HG02852 (cell line): ENCODE data around the gene OSER1.

Source experiments
- ATAC-seq: cut with Tn5 transposase; IDR thresholded peaks from one replicate; pipeline ENCODE4 v1.9.1; 2021; ENCODE audit warnings: mild to moderate bottlenecking, moderate library complexity; ENCODE audit not compliant: unreplicated experiment

The OSER1 gene

DNA sequence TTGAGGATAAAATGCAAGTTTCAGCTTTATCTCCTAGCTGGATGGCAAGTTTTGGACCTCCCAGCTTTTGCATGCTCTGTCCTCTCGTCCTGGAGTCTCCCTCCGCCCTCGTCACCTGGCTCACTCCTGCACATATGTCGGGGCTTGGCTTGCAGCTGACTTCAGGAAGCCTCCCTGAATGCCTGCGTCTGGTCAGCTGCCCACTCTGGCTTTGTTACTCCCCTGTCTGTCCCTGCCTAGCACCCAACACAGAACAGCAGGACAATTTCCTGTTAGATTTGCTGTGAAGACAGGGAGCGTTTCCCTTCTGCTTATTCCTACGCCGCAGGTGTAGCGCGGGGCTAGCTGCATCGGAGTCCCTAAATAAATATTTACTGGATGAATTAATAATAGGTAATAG, 29.0 kb downstream of the OSER1 start:
- no peak for ATAC-seq

DNA sequence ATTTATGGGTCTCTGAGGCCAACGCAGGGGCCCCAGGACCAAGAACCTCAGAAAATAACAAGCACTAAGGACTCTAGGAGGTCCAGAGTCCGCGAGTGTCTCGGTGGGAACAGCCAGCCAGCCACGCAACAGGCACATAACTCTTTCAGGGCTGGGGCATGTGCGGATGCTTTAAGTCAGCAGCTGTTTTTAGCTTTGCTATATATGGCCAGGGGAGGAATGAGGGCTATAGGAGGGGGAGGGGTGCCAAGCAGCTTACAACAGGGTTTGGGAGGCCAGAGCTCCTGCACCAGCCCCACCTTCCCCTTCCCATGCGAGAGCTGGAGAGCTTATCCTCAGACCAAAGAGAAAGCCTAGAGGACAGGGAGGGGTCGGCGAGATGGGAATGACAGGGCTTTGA, 29.8 kb downstream of the OSER1 start:
- ATAC-seq, result no peak

DNA sequence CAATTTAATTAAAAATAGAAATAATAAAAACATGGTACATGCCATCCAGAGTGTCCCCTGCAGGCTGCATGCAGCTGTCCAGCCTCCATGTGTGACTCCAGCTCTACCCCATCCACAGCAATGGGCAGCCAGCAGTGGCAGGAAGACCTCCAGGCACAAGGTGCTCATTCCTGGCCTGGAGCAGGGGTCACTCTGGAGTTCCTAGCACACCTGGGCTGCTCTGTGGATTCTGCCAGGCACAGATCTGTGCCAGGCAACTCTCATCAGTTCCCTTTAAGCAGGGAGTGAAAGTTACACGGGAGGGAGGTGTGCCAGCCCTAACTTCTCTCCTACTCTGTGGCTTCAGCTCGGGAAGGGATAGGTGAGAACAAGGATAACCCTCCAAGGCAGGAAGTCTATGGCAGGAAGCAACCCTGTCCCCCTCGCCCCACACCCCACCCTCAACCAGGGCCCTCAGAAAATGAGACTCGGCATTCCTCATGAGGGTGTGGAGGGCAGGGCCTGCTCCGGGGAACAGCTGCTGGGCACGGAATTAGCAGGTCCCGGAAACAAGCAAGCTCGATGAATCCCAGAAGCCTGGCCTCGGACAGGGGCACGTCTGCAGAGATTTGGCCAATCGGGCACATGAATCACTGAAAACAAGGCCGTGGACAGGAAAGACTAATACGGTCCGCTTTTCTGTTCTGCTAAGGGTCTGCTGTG, 33.6 kb downstream of the OSER1 start:
- no peak for ATAC-seq

DNA sequence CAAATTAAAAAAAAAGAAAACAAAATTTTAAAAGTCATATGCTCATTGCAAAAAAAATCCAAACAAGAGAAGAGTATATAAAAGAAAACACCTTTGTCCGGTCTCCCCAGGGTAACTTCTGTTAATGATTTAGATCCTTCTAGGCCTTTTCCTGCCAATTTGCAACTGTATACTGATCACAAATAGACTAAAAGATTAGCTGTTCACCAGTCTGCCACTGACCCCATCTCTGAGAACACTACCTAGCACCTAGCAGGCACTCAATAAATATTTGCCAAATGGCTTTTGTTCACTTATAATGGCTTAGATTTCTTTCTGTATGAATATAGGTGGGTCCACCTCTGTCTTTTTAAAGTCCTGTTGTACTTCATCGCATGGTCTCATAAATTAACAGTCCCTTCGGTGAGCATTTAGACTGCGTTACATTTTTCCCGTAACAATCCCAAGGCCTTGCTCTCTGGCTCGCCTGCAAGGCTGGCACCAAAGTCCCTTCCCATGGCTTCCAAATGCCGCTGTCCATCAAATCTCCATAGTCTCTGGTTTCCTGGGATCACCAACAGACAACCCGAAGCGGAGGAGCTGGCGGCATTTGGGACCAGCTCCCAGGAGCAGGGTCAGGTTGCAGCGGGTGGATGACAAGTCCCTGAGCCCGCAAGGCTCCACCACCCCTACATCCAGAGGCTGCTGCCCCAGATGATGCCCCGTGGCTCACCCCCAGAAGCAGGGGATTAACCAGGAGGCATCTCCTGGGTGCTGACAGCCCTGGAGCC, 35.4 kb downstream of the OSER1 start:
- ATAC-seq, result no peak

DNA sequence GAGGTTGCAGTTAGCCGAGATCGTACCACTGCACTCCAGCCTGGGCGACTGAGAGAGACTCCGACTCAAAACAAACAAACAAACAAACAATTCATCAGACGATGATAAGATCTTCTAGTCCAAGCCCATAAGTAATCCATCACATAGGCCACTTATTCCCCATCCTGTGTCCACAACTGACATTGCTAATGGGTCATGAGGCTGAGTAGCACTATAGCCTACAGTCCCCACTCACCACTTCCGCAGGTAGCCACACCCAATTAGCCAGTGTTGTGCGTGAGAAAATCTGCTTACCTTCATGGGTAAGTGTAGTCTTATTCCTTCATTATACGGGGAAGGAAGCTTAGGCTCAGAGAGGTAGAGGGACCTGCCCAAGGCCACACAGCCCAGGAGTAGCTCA, 36.7 kb downstream of the OSER1 start:
- no peak for ATAC-seq

DNA sequence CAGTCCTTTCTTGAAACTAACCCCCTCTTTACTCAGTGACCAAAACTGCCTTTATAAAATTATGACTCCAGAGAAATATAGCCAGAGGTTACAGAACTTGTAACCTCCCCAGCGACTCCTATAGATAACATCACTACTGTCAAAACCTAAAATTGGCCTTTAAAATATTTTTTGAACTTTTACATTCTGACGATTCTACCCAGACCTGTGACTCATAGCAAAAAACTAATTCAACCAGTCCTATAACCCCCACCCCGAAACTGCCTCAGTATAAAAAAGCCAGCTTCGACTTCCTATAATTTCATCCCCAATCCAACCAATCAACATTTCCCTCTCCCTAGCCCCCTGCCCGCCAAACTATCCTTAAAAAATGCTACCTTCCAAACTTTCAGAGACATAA, 37.5 kb downstream of the OSER1 start:
- ATAC-seq, result no peak

DNA sequence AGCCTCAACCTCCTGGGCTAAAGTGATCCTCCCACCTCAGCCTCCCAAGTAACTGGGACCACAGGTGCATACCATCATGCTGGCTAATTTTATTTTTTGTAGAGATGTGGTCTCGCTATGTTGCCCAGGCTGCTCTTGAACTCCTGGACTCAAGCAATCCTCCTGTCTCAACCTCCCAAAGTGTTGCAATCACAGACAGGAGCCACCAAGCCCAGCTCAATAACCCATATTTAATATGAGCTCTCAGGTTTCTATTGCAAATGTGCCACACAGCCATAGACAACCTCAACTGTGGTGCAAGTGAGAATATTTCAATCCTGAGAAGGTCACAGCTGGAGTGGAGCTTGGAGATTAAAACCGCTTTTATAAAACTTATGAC, 38.0 kb downstream of the OSER1 start:
- ATAC-seq, result no peak

DNA sequence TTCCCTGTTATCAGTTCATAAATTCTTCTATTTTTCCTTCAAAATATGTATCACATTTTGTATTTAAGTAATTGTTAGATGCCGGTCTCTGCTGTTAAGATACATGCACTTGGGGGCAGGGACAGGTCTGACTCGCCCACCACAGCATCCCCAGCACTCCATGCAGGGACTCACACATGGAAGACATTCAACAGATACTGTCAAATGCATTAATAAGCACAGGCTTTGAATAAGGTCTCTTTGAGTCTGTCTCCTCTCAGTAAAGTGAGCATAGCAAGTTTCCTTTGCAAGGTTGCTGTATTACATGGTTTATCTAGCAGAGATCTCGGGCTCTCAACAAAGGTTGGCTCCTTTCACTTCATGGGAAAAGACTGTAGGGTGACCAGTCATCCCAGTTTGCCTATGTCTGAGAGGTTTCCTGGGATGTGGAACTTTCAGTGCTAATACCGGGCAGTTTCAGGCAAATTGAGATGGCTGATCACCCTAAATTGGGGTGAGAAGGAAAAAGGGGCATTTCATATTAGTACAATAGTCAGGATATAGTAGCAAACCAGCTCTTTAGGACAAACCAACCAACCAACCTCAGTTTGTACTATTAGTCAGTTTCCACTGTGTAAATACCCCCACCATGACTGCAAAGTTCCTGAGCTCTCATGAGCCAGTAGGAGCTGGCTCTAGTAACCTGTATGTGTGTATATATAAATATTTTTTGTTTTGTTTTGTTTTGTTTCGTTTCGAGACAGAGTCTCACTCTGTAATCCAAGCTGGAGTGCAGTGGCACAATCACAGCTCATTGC, 38.6 kb downstream of the OSER1 start:
- no peak for ATAC-seq

DNA sequence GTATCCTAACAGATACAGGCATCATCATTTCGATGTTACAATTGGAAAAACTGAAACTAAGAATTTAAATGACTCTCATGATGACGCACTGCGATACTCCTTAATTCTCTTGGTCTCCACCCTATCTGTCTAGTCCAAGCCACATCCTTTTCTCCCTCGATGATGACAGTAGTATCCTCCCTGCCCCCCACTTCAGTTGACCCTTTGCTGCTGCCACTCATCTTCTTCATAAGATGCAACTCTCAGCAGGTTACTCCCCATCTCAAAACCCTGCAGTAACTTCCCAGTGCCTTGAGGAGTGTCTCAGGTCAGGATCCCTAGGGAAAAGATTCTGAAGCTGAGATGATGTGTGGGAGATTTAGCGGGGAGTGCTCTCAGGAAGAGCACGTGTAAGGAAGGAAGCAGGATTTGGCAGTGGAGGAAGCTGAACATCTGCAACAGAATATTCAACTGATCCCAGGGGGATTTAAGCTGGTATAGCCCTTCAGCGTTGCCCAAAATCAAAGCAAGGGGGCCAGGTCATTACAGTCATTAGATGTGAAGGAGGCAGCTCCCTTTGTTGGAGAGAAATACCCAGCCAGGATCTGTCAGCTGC, 39.7 kb downstream of the OSER1 start:
- ATAC-seq, result no peak

DNA sequence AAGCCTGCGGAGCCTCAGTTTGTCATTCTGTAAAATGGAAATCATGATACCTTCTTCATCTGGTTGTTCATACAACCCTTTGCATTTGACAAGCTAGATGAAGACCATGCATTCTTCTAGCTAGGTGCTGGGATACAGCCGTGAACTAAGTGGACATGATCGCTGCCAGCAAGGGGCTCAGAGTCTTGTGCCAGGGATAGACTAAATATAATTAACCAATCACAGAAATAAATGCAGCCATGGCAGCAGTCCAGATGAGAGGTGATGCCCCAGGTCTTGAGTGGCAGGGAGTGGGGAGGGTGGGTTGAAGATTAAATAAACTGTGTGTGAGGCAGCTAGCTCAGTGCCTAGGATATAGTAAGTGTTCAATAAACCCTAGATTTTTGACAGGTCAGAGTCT, 42.8 kb downstream of the OSER1 start:
- ATAC-seq, result no peak

DNA sequence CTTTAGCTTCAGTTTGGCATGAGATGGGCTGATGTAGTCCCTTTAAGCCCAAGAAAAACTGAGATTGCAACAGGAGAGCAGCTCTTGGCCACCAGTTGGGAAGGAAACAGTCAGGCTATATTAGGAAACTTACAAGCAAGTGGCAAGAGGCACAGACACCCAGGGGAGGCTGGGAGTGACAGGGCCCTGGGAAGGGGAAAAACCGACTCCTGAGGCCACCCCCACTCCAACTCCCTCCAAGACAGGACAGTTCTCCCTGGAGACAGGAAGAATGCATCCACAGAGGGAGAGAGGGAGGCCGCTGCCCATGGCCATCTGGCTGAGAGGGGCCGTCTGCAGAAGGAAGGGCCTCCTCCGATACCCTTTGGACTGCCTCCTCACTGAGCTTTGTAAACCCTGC, 44.1 kb downstream of the OSER1 start:
- no peak for ATAC-seq

DNA sequence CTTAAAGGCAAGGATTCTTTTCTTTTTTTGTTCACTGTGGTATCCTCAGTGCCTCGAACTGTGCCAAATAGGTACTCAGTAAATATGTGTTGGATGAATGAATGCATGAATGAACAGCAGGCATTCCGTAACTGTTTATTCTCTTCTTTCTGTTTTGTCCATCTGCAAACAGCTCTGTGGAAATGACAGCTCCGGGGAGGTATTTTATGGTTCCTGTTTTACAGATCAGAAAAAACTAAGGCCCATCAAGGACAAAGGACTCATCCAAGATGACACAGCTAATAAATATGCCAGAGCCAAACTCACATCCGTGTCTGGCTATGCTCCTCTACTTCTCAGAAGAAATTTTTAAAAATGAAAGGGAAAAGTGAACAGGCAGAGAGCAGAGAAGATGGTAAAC, 44.6 kb downstream of the OSER1 start:
- ATAC-seq, result no peak

DNA sequence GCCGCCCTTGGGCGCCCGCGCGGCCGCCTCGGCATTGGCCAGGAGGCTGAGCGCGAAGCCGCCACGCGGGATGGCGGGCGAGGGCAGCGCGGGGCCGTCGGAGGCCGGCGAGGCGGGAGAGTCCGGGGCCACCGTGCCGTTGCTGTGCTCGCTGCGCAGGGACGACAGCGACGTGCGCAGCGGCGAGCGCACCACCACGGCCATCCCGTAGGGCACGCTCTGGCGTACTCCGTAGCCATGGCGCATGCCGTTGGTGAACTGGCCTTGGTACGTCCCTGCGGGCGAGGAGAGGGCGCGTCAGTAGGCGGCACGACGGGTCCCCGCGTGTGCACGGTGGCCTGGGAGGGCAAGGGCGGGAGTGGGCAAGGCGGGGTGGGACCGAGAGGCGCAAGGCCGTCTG, 50.4 kb downstream of the OSER1 start:
- no peak for ATAC-seq

DNA sequence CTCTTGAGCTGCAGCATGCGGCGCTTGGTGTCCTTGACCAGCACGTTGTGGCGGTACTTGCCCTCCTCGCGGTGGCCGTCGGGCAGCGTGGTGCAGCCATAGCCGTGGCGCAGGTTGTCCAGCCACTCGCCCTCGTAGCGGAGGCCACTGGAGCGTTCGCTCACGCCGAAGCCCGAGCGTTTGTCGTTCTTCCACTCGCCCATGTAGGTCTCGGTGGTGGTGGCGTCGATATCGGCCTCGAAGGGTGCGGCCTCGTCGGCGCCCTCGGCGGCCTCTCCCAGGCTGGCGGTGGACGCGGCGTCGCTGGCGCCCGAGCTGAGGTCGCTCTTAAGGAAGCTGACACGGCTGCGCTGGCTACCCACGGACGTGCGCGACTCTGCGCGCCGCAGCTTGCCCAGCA, 50.9 kb downstream of the OSER1 start:
- no peak for ATAC-seq

DNA sequence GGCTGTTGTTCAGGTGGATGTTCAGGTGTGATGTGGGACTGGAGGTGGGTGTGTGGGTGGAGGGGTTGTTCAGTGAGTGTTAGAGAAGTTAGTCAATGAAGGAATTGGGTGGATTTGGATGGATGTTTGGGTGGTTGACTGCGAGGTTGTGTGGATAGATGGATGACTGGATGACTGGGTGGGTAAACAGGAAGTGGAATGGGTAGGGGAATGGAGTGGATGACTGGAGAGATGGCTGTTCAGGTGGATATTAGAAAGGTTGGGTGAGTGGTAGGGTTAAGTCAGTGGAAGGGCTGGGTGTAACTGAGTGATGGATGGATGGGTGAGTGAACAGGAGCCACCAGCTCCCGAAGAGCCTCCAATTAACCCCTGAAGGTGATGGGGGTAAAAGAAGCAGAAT, 51.4 kb downstream of the OSER1 start:
- no peak for ATAC-seq

DNA sequence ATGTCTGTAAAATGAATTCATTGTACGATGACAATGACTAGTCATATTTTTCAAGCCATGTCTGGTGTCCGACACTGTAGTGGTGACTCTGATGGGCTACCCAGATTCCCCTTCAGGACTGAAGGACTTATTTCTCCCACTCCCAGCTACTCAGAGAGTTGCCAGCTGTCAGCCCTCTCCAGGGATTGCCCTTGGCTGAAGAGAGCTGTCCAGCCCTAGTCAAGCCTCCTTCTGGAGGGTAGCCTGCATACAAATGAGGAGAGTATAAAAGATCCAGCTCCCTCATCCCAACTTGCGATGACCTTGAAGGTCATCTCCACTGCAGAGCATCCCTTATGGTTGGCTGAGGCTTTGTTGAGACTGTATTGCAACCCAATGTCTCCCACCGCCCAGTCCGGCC, 53.5 kb downstream of the OSER1 start:
- no peak for ATAC-seq

DNA sequence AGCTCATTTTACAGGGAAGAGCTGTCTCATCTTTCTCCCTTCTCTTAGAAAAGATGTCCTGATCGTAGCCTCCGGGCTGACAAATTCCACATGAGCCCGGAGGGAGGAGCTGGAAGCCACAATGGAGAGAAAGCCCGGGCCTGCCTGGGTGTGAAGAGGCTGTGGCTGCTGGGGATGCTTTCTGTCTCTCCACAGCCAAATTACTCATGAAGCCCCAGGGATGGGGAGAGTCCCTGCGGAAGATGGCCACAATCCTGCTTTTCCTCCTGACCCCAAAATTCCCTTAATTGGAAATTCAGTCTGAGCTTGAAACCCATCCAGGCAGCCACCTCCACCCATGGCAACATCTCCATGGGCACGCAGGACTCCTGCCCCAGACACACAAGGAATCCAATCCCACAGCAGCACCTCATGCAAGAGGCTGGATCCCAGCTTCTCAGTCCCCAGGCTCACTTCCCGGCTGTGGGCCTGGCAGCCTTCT, 56.0 kb downstream of the OSER1 start:
- no peak for ATAC-seq

DNA sequence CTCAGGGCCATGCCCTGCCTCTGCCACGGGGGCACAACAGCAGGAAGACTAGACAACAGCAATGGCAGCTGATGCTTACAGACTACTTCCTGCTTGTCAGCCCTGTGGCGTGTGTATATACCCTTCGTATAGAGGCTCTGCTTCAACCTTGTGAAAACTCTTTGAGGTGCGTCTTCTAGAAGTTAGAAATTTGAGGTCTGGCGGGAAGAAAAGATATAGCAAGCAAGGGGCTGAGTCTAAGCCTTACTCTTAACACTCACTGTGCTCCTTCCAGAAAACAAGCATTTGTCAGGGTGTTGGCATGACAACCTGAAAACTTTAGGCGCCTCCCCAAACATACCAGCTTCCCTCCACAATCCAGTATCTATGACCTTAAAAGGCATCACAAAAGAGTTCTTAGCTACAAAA, 56.9 kb downstream of the OSER1 start:
- no peak for ATAC-seq

DNA sequence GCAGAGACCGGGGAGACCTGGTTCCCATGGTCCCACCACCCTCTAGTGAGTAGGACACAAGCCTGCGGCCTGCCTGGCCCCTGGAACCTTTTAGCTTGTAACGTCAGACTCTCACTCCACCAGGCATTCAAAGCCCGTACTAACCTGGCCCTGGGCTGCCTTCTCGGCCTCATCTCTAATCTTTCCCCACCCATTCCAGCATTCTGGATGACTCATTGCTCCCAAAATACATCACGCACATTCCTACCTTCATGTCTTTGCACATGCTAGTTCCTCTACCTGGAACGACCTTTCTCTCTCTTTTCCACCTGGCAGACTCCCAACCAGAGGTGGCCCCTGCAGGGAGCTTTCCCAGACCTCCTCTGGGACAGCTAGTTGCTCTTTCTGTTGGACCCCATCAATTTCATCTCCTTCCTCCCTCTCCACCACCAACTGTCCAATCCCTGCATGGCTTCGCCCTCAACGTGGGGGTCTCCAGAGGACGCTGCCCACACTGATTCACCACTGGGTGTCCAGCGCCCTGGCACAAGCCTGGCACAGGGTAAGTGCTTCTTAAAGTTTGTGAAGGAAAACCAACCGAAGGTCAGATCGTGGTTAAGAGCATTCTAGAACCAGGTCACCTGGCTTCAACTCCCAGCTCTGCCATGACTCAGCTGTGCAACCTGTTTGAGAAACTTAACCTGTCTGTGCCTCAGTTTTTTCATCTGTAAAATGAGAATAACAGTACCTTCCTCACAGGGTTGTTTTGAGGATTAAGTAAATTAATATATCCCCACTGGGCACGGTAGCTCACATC, 58.8 kb downstream of the OSER1 start:
- no peak for ATAC-seq

DNA sequence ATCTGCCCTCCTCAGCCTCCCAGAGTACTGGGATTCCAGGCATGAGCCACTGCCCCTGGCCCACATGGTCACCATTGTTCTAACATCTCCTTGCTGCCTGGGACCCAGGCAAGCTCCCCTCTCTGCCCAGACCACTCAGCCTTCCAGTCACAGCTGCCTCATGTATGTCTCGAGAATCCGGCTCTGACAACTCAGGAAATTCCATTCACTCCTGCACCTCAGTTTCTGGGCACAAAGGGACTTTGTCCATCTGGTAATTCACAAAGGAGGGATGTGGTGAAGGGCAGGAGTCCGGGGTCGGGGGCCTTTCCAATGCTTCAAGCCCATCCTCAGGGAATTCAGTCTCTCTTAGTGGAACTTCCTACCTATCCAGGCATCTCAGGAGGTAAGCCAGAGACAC, 64.3 kb downstream of the OSER1 start:
- ATAC-seq, result no peak
